ENCODE data around the gene KLHL21. TPM values are rescaled to one million over a fixed set of nuclear protein-coding genes. Genes with fewer than 3 reads are reported as not detected.
A peak's percentile ranks its signal among the peaks of the same experiment; 100 is the strongest.
"Not testable (repeated sequence)": the region's sequence is repeated elsewhere in the genome, so short reads cannot be mapped to it uniquely, and the experiment has no call there.

KLHL21 gene
- total and polyA plus RNA-seq, 11 donors, result 28.6 to 179 (median 65.4) TPM

- DNase-seq (no peak), ATAC-seq (no peak)
- Histone ChIP-seq H3K9me3 (no peaks in the 10 kb centered on the region), H3K36me3 (peaks cover 2 to 100% (median 94%) of the 10 kb centered on the region in 9 donors), H3K4me1 (peaks cover 0 to 15% (median 0%) of the 10 kb centered on the region in 12 donors), H3K4me3 (peak overlapping the region in 2 of 12 donors; percentile 10 to 14), H3K27me3 (no peaks in the 10 kb centered on the region), H3K27ac (peak overlapping the region in 5 of 12 donors; percentile 18 to 73 (median 39))
- TF ChIP-seq CTCF (IDR thresholded peaks at IDR 0.05) (no peak), POLR2A (IDR thresholded peaks at IDR 0.05) (no peak)
- intact Hi-C loops (cut with DNase I), result loop anchor here in 2 of 10 donors (5.0 to 10.0 kb wide), 3 partner anchors 70 to 153 kb away; partner anchors contain the start of gene TAS1R1 (in 1 of the 2)
- 89 to 94% (median 91%) methylated on average over 9 of the region's 9 CpGs for WGBS, 4 donors
Measured at GRCh38 chr1:6637770-6638169, 35.1 kb upstream of the KLHL21 start.

GRCh38 chr1:6636778-6637177, 34.1 kb upstream of the KLHL21 start:
- Histone ChIP-seq H3K4me1 (peaks cover 0 to 15% (median 0%) of the 10 kb centered on the region in 12 donors), H3K36me3 (peaks cover 2 to 99% (median 93%) of the 10 kb centered on the region in 9 donors)
- intact Hi-C loops (cut with DNase I), result loop anchor here in 2 of 10 donors (5.0 to 10.0 kb wide), 3 partner anchors 69 to 152 kb away; partner anchors contain the start of gene TAS1R1 (in 1 of the 2)
- not testable (repeated sequence) for ATAC-seq, H3K27me3 ChIP-seq, H3K27ac ChIP-seq, H3K9me3 ChIP-seq, DNase-seq, H3K4me3 ChIP-seq
- WGBS, 4 donors, result 88 to 97% (median 92%) methylated on average over 6 of the region's 6 CpGs

- no peak for TF ChIP-seq POLR2A (IDR thresholded peaks at IDR 0.05)
- TF ChIP-seq CTCF (IDR thresholded peaks at IDR 0.05), result no peak
- 78 to 85% (median 82%) methylated on average over 16 of the region's 16 CpGs for WGBS, 4 donors
Measured at GRCh38 chr1:6635910-6636760, 33.5 kb upstream of the KLHL21 start.

GRCh38 chr1:6635161-6635909, 32.7 kb upstream of the KLHL21 start:
- 75 to 93% (median 89%) methylated on average over 17 to 20 of the region's 20 CpGs for WGBS, 4 donors
- peak overlapping the region in 3 of 12 donors; percentile 30 to 48 (median 31) for H3K27ac ChIP-seq
- no peak for TF ChIP-seq POLR2A (IDR thresholded peaks at IDR 0.05)
- TF ChIP-seq CTCF (IDR thresholded peaks at IDR 0.05), result no peak
- DNase-seq (no peak), ATAC-seq (no peak)
- H3K36me3 ChIP-seq, result peaks cover 2 to 100% (median 95%) of the 10 kb centered on the region in 9 donors
- intact Hi-C loops (cut with DNase I), result loop anchor here in 2 of 10 donors (5.0 to 10.0 kb wide), 3 partner anchors 68 to 151 kb away; partner anchors contain the start of gene TAS1R1 (in 1 of the 2)
- no peaks in the 10 kb centered on the region for H3K27me3 ChIP-seq
- no peak overlapping the region for H3K4me3 ChIP-seq
- peaks cover 0 to 15% (median 0%) of the 10 kb centered on the region in 12 donors for H3K4me1 ChIP-seq
- H3K9me3 ChIP-seq, result no peaks in the 10 kb centered on the region

More at GRCh38 chr1:6635910-6636760, 33.5 kb upstream of the KLHL21 start:
- Histone ChIP-seq H3K27ac (no peak overlapping the region), H3K4me3 (no peak overlapping the region), H3K4me1 (peaks cover 0 to 15% (median 0%) of the 10 kb centered on the region in 12 donors), H3K27me3 (no peaks in the 10 kb centered on the region), H3K9me3 (no peaks in the 10 kb centered on the region), H3K36me3 (peaks cover 2 to 99% (median 92%) of the 10 kb centered on the region in 9 donors)
- intact Hi-C loops (cut with DNase I), result loop anchor here in 2 of 10 donors (5.0 to 10.0 kb wide), 3 partner anchors 69 to 151 kb away; partner anchors contain the start of gene TAS1R1 (in 1 of the 2)
- ATAC-seq (no peak), DNase-seq (no peak)

All from heart left ventricle (tissue), 16 donors.